ENCODE data around the gene BFAR.
"Not testable (repeated sequence)": the region's sequence is repeated elsewhere in the genome, so short reads cannot be mapped to it uniquely, and the experiment has no call there.

Gene BFAR

GRCh38 chr16:14685870-14686793 is 53.4 kb downstream of the BFAR start:
- H3K9me3 ChIP-seq; H3K27me3 ChIP-seq (ENCODE audit: low read depth); H3K36me3 ChIP-seq (replicated peaks); DNase-seq (ENCODE audit: low spot score in 2 of 2); in situ Hi-C loops (cut with MboI; ENCODE audit: low sequenced_read_pairs); H3K4me1 ChIP-seq; H3K4me3 ChIP-seq: not testable (repeated sequence)

- H3K27me3 ChIP-seq (ENCODE audit: low read depth); in situ Hi-C loops (cut with MboI; ENCODE audit: low sequenced_read_pairs); H3K36me3 ChIP-seq (replicated peaks); DNase-seq (ENCODE audit: low spot score in 2 of 2); H3K9me3 ChIP-seq; H3K4me3 ChIP-seq; H3K4me1 ChIP-seq: not testable (repeated sequence)
Observed at GRCh38 chr16:14694129-14694528, 61.4 kb downstream of the BFAR start, which contains the start of gene PLA2G10. PLA2G10 (minus strand) TSS chr16:14694308; CDS start chr16:14694229, 79 bp downstream.

GRCh38 chr16:14701859-14702258 is 69.1 kb downstream of the BFAR start:
- H3K9me3 ChIP-seq; H3K4me1 ChIP-seq; H3K27me3 ChIP-seq (ENCODE audit: low read depth); in situ Hi-C loops (cut with MboI; ENCODE audit: low sequenced_read_pairs); H3K4me3 ChIP-seq; DNase-seq (ENCODE audit: low spot score in 2 of 2); H3K36me3 ChIP-seq (replicated peaks): not testable (repeated sequence)

GRCh38 chr16:14702672-14703071 is 69.9 kb downstream of the BFAR start:
- in situ Hi-C loops (cut with MboI; ENCODE audit: low sequenced_read_pairs): not testable (repeated sequence)

GRCh38 chr16:14703156-14704011 is 70.6 kb downstream of the BFAR start, which contains the start of gene NPIPA3:
NPIPA3 (plus strand) TSS chr16:14703411; CDS start chr16:14708944, 5,533 bp downstream.
- H3K27me3 ChIP-seq (ENCODE audit: low read depth); H3K36me3 ChIP-seq (replicated peaks); H3K4me3 ChIP-seq; in situ Hi-C loops (cut with MboI; ENCODE audit: low sequenced_read_pairs); H3K4me1 ChIP-seq; DNase-seq (ENCODE audit: low spot score in 2 of 2); H3K9me3 ChIP-seq: not testable (repeated sequence)

More at GRCh38 chr16:14702672-14703071, 69.9 kb downstream of the BFAR start:
- H3K4me1 ChIP-seq; H3K36me3 ChIP-seq (replicated peaks); H3K27me3 ChIP-seq (ENCODE audit: low read depth); DNase-seq (ENCODE audit: low spot score in 2 of 2); H3K9me3 ChIP-seq; H3K4me3 ChIP-seq: not testable (repeated sequence)
